Tibial nerve (tissue), 4 donors: ENCODE data around the gene WARS2. TPM values are rescaled to one million over a fixed set of nuclear protein-coding genes. Genes with fewer than 3 reads are reported as not detected.

ENCODE experiments used
- DNase-seq, 2 donors: peaks; one replicate each; pipeline ENCODE4 v3.0.0-alpha.2; 2019; ENCODE audit warnings: low spot score in 2 of 2
- H3K27ac ChIP-seq, 4 donors: fragments of 200-600 bp; sonication (generic) in 3 of 4; one replicate each; pipeline ENCODE4 v1.5.1; 2017 to 2019; ENCODE audit warnings: mild to moderate bottlenecking in 1 of 4
- H3K27me3 ChIP-seq, 2 donors: fragments of 200-600 bp; sonication (generic) in 1 of 2; one replicate each; pipeline versions ENCODE4 v1.5.1 to v1.6.0; 2017 to 2019
- H3K36me3 ChIP-seq, 3 donors: fragments of 200-600 bp; sonication (generic); one replicate each; pipeline ENCODE4 v1.5.1; 2018 to 2019
- H3K4me1 ChIP-seq, 4 donors: fragments of 200-600 bp; sonication (generic) in 3 of 4; one replicate each; pipeline ENCODE4 v1.5.1; 2017 to 2019
- H3K4me3 ChIP-seq, 4 donors: fragments of 200-600 bp; sonication (generic) in 3 of 4; one replicate each; pipeline ENCODE4 v1.5.1; 2017 to 2019; ENCODE audit warnings: mild to moderate bottlenecking in 1 of 4, moderate library complexity in 1 of 4
- H3K9me3 ChIP-seq, 4 donors: fragments of 200-600 bp; sonication (generic) in 3 of 4; one replicate each; pipeline ENCODE4 v1.5.1; 2017 to 2019
- CTCF ChIP-seq, 5 experiments: fragments of 200-600 bp in 3 of 5; fragments of 450-650 bp in 2 of 5; sonication (generic) in 3 of 5; IDR thresholded peaks; one replicate each; pipeline ENCODE4 v1.5.1; 2016 to 2019; ENCODE audit warnings: antibody characterized with exemption in 5 of 5, mild to moderate bottlenecking in 3 of 5, moderate library complexity in 2 of 5
- EP300 ChIP-seq, 2 donors: sonication (generic); formaldehyde crosslinking; IDR thresholded peaks; one replicate each; pipeline ENCODE4 v1.6.1; 2017; ENCODE audit warnings: antibody characterized with exemption in 2 of 2, mild to moderate bottlenecking in 1 of 2
- POLR2A ChIP-seq, 2 donors: fragments of 450-650 bp; IDR thresholded peaks; one replicate each; pipeline ENCODE4 v1.6.1; 2017; ENCODE audit warnings: antibody characterized with exemption in 2 of 2, mild to moderate bottlenecking in 2 of 2, moderate library complexity in 2 of 2
- WGBS, 2 donors: methylation state at CpG; one replicate each; pipeline ENCODE4 v1.1.5; 2018; 5-methylcytosine and 5-hydroxymethylcytosine counted together
- total RNA-seq, 4 donors: library from RNA; depleted of rRNA; stranded (reverse); fragments of >200 nt; gene quantifications; one replicate each; pipeline ENCODE4 v1.1.0, GENCODE V29; 2016

Gene WARS2
- total RNA-seq, 4 donors from 2014 or later: 18.9 to 31.0 (median 22.0) TPM

- Histone ChIP-seq H3K4me3 (no peak overlapping the region), H3K4me1 (peaks cover 0 to 18% (median 0%) of the 10 kb centered on the region in 4 donors), H3K9me3 (no peaks in the 10 kb centered on the region), H3K27me3 (no peaks in the 10 kb centered on the region), H3K36me3 (peaks cover 0 to 14% (median 0%) of the 10 kb centered on the region in 3 donors), H3K27ac (peak overlapping the region in 1 of 4 donors; percentile 36)
- WGBS, 2 donors: 57 to 62% methylated on average over 4 of the region's 4 CpGs
- TF ChIP-seq CTCF (IDR thresholded peaks at IDR 0.05): no peak
- no peak for TF ChIP-seq POLR2A (IDR thresholded peaks at IDR 0.05)
- no peak for DNase-seq
Observed at GRCh38 chr1:119147661-119148090, 7.2 kb upstream of the WARS2 start.

- no peak for DNase-seq
- TF ChIP-seq CTCF (IDR thresholded peaks at IDR 0.05) (no peak), POLR2A (IDR thresholded peaks at IDR 0.05) (no peak), EP300 (IDR thresholded peaks at IDR 0.05) (no peak)
- Histone ChIP-seq H3K27me3 (no peaks in the 10 kb centered on the region), H3K36me3 (peaks cover 0 to 14% (median 0%) of the 10 kb centered on the region in 3 donors), H3K4me1 (peaks cover 0 to 30% (median under 1%) of the 10 kb centered on the region in 4 donors), H3K27ac (no peak overlapping the region), H3K4me3 (no peak overlapping the region), H3K9me3 (no peaks in the 10 kb centered on the region)
- WGBS, 2 donors: 73 to 80% methylated on average over 4 of the region's 4 CpGs
Observed at GRCh38 chr1:119146466-119146865, 6.0 kb upstream of the WARS2 start.

- no peaks in the 10 kb centered on the region for H3K27me3 ChIP-seq
- no peak overlapping the region for H3K27ac ChIP-seq
- DNase-seq: no peak
- peaks cover 0 to 37% (median 7%) of the 10 kb centered on the region in 4 donors for H3K4me1 ChIP-seq
- TF ChIP-seq CTCF (IDR thresholded peaks at IDR 0.05): no peak
- peaks cover 0 to 14% (median 0%) of the 10 kb centered on the region in 3 donors for H3K36me3 ChIP-seq
- WGBS, 2 donors: 95% methylated on average over 6 of the region's 6 CpGs
- H3K4me3 ChIP-seq: no peak overlapping the region
- H3K9me3 ChIP-seq: no peaks in the 10 kb centered on the region
Observed at GRCh38 chr1:119144813-119145212, 4.4 kb upstream of the WARS2 start.

- Histone ChIP-seq H3K4me3 (no peak overlapping the region), H3K36me3 (peaks cover 0 to 11% (median 0%) of the 10 kb centered on the region in 3 donors), H3K4me1 (peaks cover 0 to 47% (median 13%) of the 10 kb centered on the region in 4 donors), H3K27me3 (no peaks in the 10 kb centered on the region), H3K27ac (no peak overlapping the region), H3K9me3 (no peaks in the 10 kb centered on the region)
- WGBS, 2 donors: 76 to 84% methylated on average over 1 of the region's 1 CpG
- no peak for DNase-seq
- TF ChIP-seq POLR2A (IDR thresholded peaks at IDR 0.05): no peak
- no peak for TF ChIP-seq EP300 (IDR thresholded peaks at IDR 0.05)
- no peak for TF ChIP-seq CTCF (IDR thresholded peaks at IDR 0.05)
Observed at GRCh38 chr1:119143706-119144105, 3.3 kb upstream of the WARS2 start.

GRCh38 chr1:119141660-119142059 lies 1.2 kb upstream of the WARS2 start:
- Histone ChIP-seq H3K27ac (no peak overlapping the region), H3K4me1 (peaks cover 0 to 44% (median 13%) of the 10 kb centered on the region in 4 donors), H3K9me3 (no peaks in the 10 kb centered on the region), H3K36me3 (peaks cover 0 to 7% (median 0%) of the 10 kb centered on the region in 3 donors), H3K27me3 (no peaks in the 10 kb centered on the region), H3K4me3 (no peak overlapping the region)
- no peak for DNase-seq
- whole genome bisulfite sequencing, 2 donors: 89 to 95% methylated on average over 1 of the region's 1 CpG
- TF ChIP-seq CTCF (IDR thresholded peaks at IDR 0.05): no peak
- TF ChIP-seq EP300 (IDR thresholded peaks at IDR 0.05): no peak
- no peak for TF ChIP-seq POLR2A (IDR thresholded peaks at IDR 0.05)
